Measurements from ENCODE around the gene ARGLU1. TPM values are rescaled to one million over a fixed set of nuclear protein-coding genes. Genes with fewer than 3 reads are reported as not detected.
A peak's percentile ranks its signal among the peaks of the same experiment; 100 is the strongest.
"Not testable (repeated sequence)": the region's sequence is repeated elsewhere in the genome, so short reads cannot be mapped to it uniquely, and the experiment has no call there.

The ARGLU1 gene
- 150 TPM for total RNA-seq

GRCh38 chr13:106567474-106568298, at the start of gene ARGLU1:
Gene ARGLU1, minus strand, starts transcription at chr13:106568137. Its CDS starts 218 bp downstream, at chr13:106567919.
- intact Hi-C loops (cut with DNase I): no loop called here
- ATAC-seq: peak; percentile 97
- DNase-seq (ENCODE audit: low spot score): peak; percentile 97

GRCh38 chr13:106617561-106617960, 49.6 kb upstream of the ARGLU1 start:
- DNase-seq (ENCODE audit: low spot score): no peak
- ATAC-seq: no peak
- intact Hi-C loops (cut with DNase I): loop anchor here (10.0 kb wide), 1 partner anchor 323 kb away; no protein-coding TSS in a partner anchor

- no peak for ATAC-seq
- no peak for DNase-seq (ENCODE audit: low spot score)
- intact Hi-C loops (cut with DNase I): loop anchor here (10.0 kb wide), 1 partner anchor 322 kb away; no protein-coding TSS in a partner anchor
These were observed 48.8 kb upstream of the ARGLU1 start for GRCh38 chr13:106616729-106617128.

- ATAC-seq: no peak
- intact Hi-C loops (cut with DNase I): loop anchor here (10.0 kb wide), 1 partner anchor 320 kb away; no protein-coding TSS in a partner anchor
- no peak for DNase-seq (ENCODE audit: low spot score)
These were observed 46.9 kb upstream of the ARGLU1 start for GRCh38 chr13:106614874-106615273.

GRCh38 chr13:106612688-106613087, 44.8 kb upstream of the ARGLU1 start:
- peak; percentile 90 for DNase-seq (ENCODE audit: low spot score)
- peak; percentile 94 for ATAC-seq
- intact Hi-C loops (cut with DNase I): loop anchor here (10.0 kb wide), 1 partner anchor 318 kb away; no protein-coding TSS in a partner anchor

- ATAC-seq (no peak), DNase-seq (ENCODE audit: low spot score) (no peak)
- intact Hi-C loops (cut with DNase I): loop anchor here (10.0 kb wide), 1 partner anchor 316 kb away; no protein-coding TSS in a partner anchor
These were observed 42.5 kb upstream of the ARGLU1 start for GRCh38 chr13:106610486-106610885.

GRCh38 chr13:106609116-106609515, 41.2 kb upstream of the ARGLU1 start:
- ATAC-seq (no peak), DNase-seq (ENCODE audit: low spot score) (no peak)
- intact Hi-C loops (cut with DNase I): no loop called here

- intact Hi-C loops (cut with DNase I): no loop called here
- ATAC-seq (no peak), DNase-seq (ENCODE audit: low spot score) (no peak)
These were observed 35.6 kb upstream of the ARGLU1 start for GRCh38 chr13:106603546-106603945.

- intact Hi-C loops (cut with DNase I): no loop called here
- ATAC-seq: no peak
- no peak for DNase-seq (ENCODE audit: low spot score)
These were observed 34.2 kb upstream of the ARGLU1 start for GRCh38 chr13:106602178-106602577.

GRCh38 chr13:106601489-106601888, 33.6 kb upstream of the ARGLU1 start:
- intact Hi-C loops (cut with DNase I): no loop called here
- no peak for DNase-seq (ENCODE audit: low spot score)
- ATAC-seq: no peak

- DNase-seq (ENCODE audit: low spot score); intact Hi-C loops (cut with DNase I); ATAC-seq: not testable (repeated sequence)
These were observed 32.8 kb upstream of the ARGLU1 start for GRCh38 chr13:106600798-106601135.

- intact Hi-C loops (cut with DNase I): no loop called here
- DNase-seq (ENCODE audit: low spot score) (no peak), ATAC-seq (no peak)
These were observed 32.2 kb upstream of the ARGLU1 start for GRCh38 chr13:106599875-106600797.

GRCh38 chr13:106597749-106598395, 29.9 kb upstream of the ARGLU1 start:
- intact Hi-C loops (cut with DNase I): no loop called here
- DNase-seq (ENCODE audit: low spot score) (no peak), ATAC-seq (no peak)

GRCh38 chr13:106597186-106597585, 29.2 kb upstream of the ARGLU1 start:
- intact Hi-C loops (cut with DNase I): no loop called here
- DNase-seq (ENCODE audit: low spot score) (no peak), ATAC-seq (peak; percentile 77)

GRCh38 chr13:106596275-106596937, 28.5 kb upstream of the ARGLU1 start:
- peak; percentile 64 for ATAC-seq
- no peak for DNase-seq (ENCODE audit: low spot score)
- intact Hi-C loops (cut with DNase I): no loop called here

GRCh38 chr13:106595625-106596024, 27.7 kb upstream of the ARGLU1 start:
- intact Hi-C loops (cut with DNase I): no loop called here
- DNase-seq (ENCODE audit: low spot score) (no peak), ATAC-seq (peak; percentile 62)

- ATAC-seq: no peak
- DNase-seq (ENCODE audit: low spot score): no peak
- intact Hi-C loops (cut with DNase I): no loop called here
These were observed 27.0 kb upstream of the ARGLU1 start for GRCh38 chr13:106594980-106595379.

GRCh38 chr13:106593132-106593531, 25.2 kb upstream of the ARGLU1 start:
- intact Hi-C loops (cut with DNase I): no loop called here
- DNase-seq (ENCODE audit: low spot score) (no peak), ATAC-seq (no peak)

- ATAC-seq: no peak
- DNase-seq (ENCODE audit: low spot score): no peak
- intact Hi-C loops (cut with DNase I): no loop called here
These were observed 23.4 kb upstream of the ARGLU1 start for GRCh38 chr13:106591299-106591698.
